ENCODE results near the gene ZNF580.

Gene ZNF580

GRCh38 chr19:55647732-55648584, 7.2 kb downstream of the ZNF580 start, which contains the start of gene CCDC106:
Gene CCDC106, plus strand, starts transcription at chr19:55648212. Its CDS starts 835 bp downstream, at chr19:55649047.
- no peak for TF ChIP-seq BACH2 (CRISPR knock-in tag; IDR thresholded peaks at IDR 0.05; ENCODE audit: borderline replicate concordance)
- TF ChIP-seq TOX (CRISPR knock-in tag; IDR thresholded peaks at IDR 0.05; ENCODE audit: borderline replicate concordance), result no peak
- TF ChIP-seq ZNF8 (CRISPR knock-in tag; IDR thresholded peaks at IDR 0.05), result no peak
- TF ChIP-seq RARB (CRISPR knock-in tag; IDR thresholded peaks at IDR 0.05), result no peak
- TF ChIP-seq ZNF70 (CRISPR knock-in tag; IDR thresholded peaks at IDR 0.05), result no peak
- TF ChIP-seq TSHZ2 (CRISPR knock-in tag; IDR thresholded peaks at IDR 0.05), result 0 out of 2 replicates have a peak, but pooled peaks have one; percentile 41
- no peak for TF ChIP-seq OSR1 (CRISPR knock-in tag; IDR thresholded peaks at IDR 0.05)
- no peak for TF ChIP-seq ZFP30 (CRISPR knock-in tag; IDR thresholded peaks at IDR 0.05)
- ATAC-seq, result peak; percentile 64

GRCh38 chr19:55648585-55649267, 7.9 kb downstream of the ZNF580 start:
- ATAC-seq, result peak; percentile 34
- TF ChIP-seq BACH2 (CRISPR knock-in tag; IDR thresholded peaks at IDR 0.05; ENCODE audit: borderline replicate concordance) (no peak), RARB (CRISPR knock-in tag; IDR thresholded peaks at IDR 0.05) (no peak), OSR1 (CRISPR knock-in tag; IDR thresholded peaks at IDR 0.05) (no peak), SNAI2 (CRISPR knock-in tag; IDR thresholded peaks at IDR 0.05) (no peak), PPARA (CRISPR knock-in tag; IDR thresholded peaks at IDR 0.05; ENCODE audit: borderline replicate concordance) (no peak), ZFP30 (CRISPR knock-in tag; IDR thresholded peaks at IDR 0.05) (no peak), ZNF565 (CRISPR knock-in tag; conservative IDR thresholded peaks at IDR 0.05; ENCODE audit: low read depth) (no peak), ESRRG (CRISPR knock-in tag; IDR thresholded peaks at IDR 0.05) (no peak), TSHZ2 (CRISPR knock-in tag; IDR thresholded peaks at IDR 0.05) (no peak), CSDC2 (CRISPR knock-in tag; IDR thresholded peaks at IDR 0.05) (no peak), PATZ1 (CRISPR knock-in tag; IDR thresholded peaks at IDR 0.05; ENCODE audit: borderline replicate concordance) (no peak), ZNF70 (CRISPR knock-in tag; IDR thresholded peaks at IDR 0.05) (no peak), GLIS3 (CRISPR knock-in tag; IDR thresholded peaks at IDR 0.05) (no peak)

GRCh38 chr19:55649268-55650125, 8.7 kb downstream of the ZNF580 start:
- ATAC-seq, result no peak
- TF ChIP-seq ZFP3 (CRISPR knock-in tag; IDR thresholded peaks at IDR 0.05) (no peak), CSRNP3 (CRISPR knock-in tag; IDR thresholded peaks at IDR 0.05) (no peak), PATZ1 (CRISPR knock-in tag; IDR thresholded peaks at IDR 0.05; ENCODE audit: borderline replicate concordance) (no peak), ZNF565 (CRISPR knock-in tag; conservative IDR thresholded peaks at IDR 0.05; ENCODE audit: low read depth) (no peak), ZNF70 (CRISPR knock-in tag; IDR thresholded peaks at IDR 0.05) (no peak), RARB (CRISPR knock-in tag; IDR thresholded peaks at IDR 0.05) (no peak), CREB5 (CRISPR knock-in tag; IDR thresholded peaks at IDR 0.05; ENCODE audit: low read depth) (no peak), TCF4 (CRISPR knock-in tag; IDR thresholded peaks at IDR 0.05; ENCODE audit: borderline replicate concordance) (no peak)
